GM11168 (cell line): ENCODE measurements around the gene RNASEH1.
"Not testable (repeated sequence)": the region's sequence is repeated elsewhere in the genome, so short reads cannot be mapped to it uniquely, and the experiment has no call there.

Source experiments
- in situ Hi-C: fragments of 300-500 bp; cut with MboI; formaldehyde crosslinking; loops from one replicate; pipeline ENCODE4 v1.12.0; 2022; ENCODE audit warnings: low sequenced_read_pairs; ENCODE audit not compliant: unreplicated experiment

The RNASEH1 gene

DNA sequence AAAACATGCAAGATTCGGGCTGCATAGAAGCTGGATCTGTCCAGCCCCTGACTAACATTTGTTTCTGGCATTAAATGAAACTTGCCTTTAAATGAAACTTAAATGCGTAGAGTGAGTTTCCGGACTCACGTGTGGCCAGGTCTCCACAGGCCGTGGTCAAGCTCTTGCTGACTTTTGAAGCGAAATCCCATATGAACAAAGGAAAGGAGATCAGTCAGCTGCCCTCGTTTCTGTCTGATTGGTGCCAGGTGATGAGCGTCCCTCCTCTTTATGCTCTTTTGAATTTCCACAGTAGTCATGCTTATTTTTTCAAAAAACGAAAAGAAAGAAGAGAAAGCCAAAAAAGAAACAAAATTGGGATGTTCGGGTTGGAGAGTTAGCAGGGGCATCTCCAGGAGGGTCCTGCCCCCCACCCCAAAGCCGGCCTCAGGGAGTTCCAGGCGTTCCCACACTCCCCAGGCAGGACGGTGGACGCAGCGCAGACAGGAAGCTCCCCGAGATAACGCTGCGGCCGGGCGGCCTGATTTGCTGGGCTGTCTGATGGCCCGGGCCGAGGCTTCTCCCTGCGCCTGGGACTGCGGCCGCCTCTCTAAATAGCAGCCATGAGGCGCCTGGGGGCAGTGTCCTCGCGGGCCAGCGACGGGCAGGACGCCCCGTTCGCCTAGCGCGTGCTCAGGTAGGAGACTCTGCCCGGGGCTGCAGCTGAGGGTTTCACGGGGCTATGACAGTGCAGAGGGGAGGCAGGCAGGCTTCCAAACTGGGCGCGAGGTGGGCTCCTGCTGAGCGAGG is 36.6 kb upstream of the RNASEH1 start, which contains the start of gene COLEC11:
Gene COLEC11 (plus strand): TSS at position 620 of the 789 bp plus-strand sequence. CDS start 9,229 bp downstream, outside the sequence.
- in situ Hi-C loops, result no loop called here

DNA sequence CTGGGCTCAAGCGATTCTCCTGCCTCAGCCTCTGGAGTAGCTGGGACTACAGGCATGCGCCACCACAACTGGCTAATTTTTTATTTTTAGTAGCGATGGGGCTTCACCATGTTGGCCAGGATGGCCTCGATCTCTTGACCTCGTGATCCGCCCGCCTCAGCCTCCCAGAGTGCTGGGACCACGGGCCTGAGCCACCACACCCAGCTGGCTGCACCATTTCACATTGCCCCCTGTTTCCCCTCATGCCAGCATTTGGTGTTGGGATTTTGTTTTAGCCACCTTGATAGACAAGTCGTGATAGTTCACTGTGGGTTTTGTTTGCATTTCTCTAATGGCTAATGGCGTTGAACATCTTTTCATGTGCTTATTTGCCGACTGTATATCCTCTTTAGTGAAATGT is 31.0 kb upstream of the RNASEH1 start:
- in situ Hi-C loops, result loop anchor here (5.0 kb wide), 1 partner anchor 48 kb away; no protein-coding TSS in a partner anchor

DNA sequence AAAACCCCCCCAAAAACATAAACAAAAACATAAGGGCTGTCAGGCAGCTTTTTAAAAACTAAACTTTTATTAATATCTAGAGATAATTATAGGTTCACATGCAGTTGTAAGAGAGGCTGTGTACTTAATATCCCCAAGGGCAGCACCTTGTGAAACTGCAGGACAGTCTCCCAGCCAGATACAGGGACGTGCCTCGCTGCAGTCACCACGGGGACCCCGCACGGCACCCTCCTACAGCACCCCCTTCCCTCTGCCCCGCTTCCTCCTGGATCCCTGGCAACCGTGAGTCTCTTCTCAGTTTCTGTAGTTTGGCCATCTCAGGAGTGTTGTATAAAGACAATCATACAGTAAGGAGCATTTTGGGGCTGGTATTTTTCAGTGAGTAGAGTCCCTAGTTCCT is 30.0 kb upstream of the RNASEH1 start:
- in situ Hi-C loops, result loop anchor here (5.0 kb wide), 1 partner anchor 49 kb away; no protein-coding TSS in a partner anchor

DNA sequence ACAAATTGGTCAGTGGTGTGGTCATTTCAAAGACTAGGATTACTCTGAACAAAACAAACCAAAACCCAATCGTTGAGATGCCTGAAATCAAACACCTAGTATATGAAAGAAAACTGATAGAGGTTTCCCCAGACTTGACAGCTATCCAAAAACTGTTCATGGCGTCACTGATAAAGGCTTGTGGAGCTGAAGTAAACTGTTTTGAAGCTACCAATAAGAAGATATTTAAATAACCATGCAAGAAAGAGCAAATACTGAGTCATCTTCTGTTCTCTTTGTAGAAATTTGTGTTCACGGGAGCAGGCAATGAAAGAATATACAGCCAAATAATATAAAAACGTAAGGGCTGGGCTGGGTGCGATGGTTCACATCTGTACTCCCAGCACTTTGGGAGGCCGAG is 29.3 kb upstream of the RNASEH1 start:
- in situ Hi-C loops, result loop anchor here (5.0 kb wide), 1 partner anchor 50 kb away; no protein-coding TSS in a partner anchor

DNA sequence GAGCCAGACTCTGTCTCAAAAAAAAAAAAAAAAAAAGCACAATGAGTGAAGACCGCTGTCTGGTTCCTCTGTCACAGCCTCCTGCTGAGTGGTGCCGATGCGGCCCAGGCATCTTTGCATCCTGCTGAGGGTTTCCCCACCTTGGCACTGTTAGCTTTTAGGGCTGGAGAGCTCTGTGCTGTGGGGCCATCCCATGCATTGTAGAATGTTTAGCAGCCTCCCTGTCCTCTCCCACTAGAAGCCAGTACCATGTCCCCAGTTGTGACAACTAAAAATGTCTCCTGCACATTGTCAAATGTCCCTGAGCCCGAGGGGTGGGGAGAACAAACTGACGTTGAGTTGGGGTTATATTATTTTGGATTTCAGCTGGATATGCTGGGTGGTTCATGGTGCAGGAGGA is 28.9 kb upstream of the RNASEH1 start:
- in situ Hi-C loops, result loop anchor here (5.0 kb wide), 1 partner anchor 50 kb away; no protein-coding TSS in a partner anchor

DNA sequence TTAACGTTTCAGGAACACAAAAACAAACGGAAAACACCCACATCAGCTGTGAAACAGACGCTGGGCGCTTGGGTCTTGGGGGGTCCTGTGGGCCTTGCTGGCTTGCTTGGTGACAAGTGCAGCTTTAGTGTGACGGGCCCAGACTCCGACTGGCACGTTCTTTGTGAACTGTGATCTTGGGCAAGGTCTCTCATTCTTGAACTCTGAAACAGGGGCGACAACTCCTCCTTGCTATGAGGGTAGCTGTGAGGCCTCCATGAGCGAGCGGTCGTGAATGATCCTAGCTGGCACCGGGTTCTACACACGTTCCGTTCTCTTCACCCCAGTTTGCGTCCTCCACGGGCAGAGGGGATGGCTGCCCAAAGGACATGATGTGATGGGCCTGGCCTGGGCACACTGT is 28.1 kb upstream of the RNASEH1 start:
- in situ Hi-C loops, result loop anchor here (5.0 kb wide), 1 partner anchor 51 kb away; no protein-coding TSS in a partner anchor

DNA sequence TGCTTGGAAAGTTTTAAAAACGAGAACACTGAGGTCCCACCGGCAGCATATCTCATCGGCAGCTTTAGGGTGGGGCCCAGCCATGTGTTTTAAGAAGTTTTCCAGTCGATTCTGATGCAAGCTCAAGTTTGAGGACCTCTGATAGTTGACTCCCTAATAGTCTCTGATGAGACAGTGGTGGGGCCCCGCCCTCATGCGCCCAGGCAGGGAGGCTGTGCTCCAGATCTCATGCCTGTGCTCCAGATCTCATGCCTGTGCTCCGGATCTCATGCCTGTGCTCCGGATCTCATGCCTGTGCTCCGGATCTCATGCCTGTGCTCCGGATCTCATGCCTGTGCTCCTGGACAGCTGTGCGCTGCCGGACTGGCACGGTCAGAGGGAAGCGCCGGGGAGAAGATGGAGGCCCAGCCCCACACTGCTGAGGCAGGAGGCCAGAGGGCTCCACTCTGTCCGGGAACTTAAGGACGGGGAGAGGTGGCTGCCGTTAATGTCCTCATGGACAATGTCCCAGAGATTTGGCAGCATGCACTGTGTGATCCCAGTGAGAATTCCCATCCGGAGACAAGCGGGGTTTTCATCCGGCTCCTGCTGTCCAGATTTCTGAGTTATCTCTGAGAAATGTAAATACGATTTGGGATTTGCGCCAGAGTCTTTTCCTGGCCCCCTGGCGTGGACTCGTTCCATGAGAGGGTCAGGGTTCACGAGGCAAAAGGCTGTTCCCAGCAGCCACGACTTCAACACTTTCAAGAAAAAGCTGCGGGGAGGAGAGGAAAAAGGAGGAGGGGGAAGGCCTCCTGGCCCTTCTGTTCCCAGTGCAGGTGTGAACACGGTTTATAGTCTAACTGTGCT is 27.4 kb upstream of the RNASEH1 start:
- in situ Hi-C loops, result loop anchor here (5.0 kb wide), 1 partner anchor 52 kb away; no protein-coding TSS in a partner anchor

DNA sequence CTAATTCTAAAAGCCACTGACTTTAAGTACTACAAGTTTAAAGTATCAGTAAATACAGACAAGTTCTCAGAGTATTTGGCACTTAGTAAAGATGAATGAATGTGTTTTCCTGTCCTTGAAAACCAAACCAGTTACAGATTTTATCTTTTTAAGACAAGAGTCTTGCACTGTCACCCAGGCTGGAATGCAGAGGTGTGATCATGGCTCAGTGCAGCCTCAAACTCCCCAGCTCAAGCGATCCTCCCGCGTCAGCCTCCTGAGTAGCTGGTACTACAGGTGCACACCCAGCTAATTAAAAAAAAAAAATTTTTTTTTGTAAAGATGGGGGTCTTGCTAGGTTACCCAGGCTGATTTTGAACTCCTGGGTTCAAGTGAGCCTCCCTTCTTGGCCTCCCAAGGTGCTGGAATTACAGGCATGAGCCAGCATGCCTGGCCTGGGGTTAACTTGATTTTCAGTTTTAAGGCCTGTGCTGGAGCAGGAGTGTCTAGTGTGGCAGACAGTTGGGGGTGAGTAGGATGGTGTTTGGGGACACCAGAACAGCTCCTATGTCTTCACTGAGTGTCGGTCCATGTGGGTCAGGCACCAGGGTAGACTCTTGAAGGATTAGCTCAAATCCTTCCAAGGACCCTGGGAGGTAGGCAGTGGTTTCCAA is 26.6 kb upstream of the RNASEH1 start:
- in situ Hi-C loops, result loop anchor here (5.0 kb wide), 1 partner anchor 53 kb away; no protein-coding TSS in a partner anchor

DNA sequence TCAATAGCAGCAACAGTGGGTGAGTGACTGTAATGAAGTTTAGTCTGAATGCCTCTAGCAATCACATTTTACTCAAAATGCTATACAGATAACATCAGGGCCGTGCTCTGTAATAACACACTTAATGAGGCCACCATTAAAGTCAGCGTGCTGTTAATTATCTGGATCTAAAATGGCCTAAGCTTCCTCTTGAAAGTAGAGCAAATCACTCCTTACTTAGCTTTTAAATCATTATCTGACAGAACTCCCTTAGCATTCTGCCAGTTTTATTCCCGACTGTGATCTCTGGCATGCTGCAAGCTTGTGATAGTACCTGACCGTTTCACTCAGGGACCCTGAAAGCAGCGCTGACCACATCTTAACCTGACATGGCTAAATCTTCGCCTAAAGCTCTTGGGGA is 25.9 kb upstream of the RNASEH1 start:
- in situ Hi-C loops, result no loop called here

DNA sequence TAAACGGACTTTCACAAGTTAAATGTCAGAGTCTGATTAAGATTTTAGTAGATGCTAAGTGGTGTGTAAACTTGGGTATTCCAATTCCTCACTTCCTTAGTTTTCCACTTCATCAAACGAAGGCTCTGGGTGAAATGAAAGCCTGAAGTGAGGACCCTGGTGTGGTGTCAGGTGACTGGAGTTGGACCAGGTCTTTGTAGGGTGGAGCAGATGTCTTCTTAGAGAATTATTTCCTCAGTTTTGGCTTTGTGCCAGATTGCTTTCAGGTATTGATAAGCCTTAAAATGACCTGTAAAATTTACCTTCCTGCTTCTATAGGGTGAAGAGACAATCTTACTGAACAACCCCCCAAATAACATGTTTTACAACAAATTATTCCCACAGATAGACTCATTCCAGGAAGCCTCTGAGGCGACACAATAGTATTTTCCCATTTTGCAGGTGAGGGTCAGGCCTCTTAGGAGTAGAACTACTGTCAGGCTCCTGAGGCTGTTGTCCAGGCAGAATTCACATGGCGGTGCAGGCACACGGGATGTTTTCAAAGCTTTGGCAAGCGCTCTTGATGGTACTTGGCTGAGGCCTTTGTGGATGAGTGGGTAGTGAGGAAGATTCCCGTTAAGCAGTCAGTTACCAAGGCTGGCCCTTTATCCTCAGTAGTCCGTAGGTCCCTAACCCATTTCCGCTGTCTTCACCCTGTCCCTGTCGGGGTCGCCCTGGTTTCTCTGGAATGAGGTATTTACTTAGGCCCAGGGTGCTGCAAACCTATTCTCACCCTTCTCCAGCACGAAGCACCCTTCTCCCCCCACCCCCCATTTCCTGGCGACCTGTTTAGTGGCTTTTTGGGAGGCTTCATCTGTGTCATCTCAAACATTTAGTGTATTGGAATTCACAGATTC is 23.5 kb upstream of the RNASEH1 start:
- in situ Hi-C loops, result no loop called here

DNA sequence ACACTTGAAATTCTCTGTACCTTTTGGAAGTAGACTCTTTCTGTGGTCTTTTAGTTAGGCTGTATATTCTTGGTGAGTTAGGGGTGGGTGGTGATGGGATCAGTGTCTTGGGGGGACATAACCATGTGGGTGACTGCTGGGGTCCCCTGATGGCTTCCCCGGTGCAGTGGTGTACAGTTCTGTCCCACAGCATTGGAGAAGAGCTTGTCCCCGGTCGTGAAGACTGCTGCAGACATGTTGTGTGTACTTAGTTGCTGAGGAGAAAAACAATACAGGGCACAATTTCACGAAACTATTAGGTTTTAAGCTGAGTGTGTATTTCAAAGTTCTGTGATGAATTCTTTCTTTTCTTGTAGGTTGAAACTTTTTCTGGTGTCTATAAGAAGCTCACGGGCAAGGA is 22.3 kb upstream of the RNASEH1 start:
- in situ Hi-C loops, result no loop called here

DNA sequence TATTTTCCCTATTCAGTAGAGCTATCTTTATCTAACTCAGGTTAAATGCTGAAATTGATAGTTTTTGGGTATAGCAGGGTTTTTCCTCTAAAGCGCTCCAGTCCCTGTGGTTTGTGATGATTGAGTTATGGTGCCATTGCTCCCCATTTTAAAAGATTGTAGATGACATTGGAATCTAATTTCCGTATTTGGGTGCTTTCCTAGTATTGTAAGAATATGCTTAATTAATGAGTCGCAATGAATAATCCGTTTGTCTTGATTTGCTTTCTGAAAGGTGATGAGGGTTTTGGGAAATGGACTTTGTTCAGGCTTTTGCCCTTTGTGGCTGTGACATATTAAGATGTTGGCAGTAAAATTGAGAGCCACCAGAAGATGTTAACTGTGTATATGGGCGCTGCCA is 20.9 kb upstream of the RNASEH1 start:
- in situ Hi-C loops, result no loop called here

DNA sequence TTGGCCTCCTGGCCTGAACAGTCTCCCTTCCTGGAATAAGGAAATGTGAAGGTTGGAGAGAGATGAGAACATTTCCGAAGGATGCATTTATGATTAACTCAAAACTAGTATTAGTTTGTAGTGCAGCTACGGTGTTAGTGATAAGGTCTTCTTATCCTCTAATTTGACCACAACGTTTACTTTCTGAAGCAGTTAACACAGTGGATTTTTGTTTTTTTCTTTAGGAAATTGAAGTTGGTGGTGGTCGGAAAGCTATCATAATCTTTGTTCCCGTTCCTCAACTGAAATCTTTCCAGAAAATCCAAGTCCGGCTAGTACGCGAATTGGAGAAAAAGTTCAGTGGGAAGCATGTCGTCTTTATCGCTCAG is 18.1 kb upstream of the RNASEH1 start:
- in situ Hi-C loops, result not testable (repeated sequence)

DNA sequence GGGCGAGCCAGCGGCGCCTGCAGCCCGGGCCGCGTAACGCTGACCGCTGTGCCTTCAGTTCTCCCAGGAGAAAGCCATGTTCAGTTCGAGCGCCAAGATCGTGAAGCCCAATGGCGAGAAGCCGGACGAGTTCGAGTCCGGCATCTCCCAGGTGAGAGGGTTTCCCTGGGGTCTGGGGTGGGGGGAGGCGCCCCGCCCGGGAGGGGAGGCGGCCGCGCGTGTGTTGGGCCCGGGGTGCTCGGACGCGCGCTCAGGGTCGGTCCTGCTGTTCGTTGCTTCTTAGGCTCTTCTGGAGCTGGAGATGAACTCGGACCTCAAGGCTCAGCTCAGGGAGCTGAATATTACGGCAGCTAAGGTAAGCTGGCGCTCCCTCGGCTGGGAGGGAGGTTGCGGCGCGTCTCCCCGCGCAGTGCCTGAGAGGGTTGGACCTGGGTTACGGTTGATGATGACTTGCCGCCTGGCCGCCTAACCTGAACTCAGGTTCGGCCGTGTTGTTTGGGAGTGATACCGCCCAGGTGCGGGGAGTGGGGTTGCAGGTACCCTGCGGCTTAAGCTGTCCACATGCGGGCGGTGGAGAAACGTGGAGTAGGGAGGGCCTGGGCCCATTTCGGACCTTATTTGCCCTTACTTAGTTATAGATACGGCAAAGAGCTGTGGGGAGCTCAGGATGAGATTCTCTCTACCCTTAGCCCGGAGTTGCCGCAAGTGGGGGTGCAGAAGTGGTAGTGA is 17.6 kb upstream of the RNASEH1 start:
- in situ Hi-C loops, result no loop called here

DNA sequence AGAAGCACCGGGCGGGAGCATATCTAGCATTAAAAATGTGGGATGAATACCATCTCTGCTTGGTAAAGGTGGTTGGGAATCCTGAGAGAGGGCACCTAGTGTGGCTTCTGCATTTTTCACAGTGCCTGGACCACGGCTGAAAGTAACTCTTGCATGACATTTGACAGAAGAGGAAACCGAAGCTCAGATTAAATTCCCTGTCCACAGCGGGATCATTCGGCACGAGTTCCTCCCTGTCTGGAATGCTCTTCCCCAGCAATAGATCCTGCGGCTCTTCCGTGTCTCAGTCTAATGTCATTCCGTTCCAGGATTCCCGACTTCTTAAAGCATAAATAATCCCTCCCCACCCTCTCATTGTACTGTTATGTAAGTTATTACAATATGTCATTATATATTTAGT is 16.0 kb upstream of the RNASEH1 start:
- in situ Hi-C loops, result no loop called here

DNA sequence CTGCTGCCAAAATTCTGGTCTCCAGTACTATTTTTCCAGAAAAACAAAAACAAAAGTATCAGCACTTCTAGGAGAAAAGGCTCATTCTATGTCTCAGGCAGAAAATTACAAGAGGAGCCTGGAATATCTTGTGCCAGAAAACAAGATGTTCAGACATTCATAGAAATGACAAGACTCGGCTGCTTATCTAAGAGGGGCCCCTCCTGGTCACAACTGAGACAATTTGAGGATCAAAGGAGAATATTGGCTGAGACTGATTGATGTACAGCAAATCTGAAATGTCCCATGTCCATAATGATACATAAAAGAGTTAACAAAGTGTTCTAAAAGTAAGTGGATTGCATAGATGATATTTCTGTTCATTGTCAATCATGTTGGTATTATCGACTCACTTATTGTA is 14.5 kb upstream of the RNASEH1 start:
- in situ Hi-C loops, result no loop called here

DNA sequence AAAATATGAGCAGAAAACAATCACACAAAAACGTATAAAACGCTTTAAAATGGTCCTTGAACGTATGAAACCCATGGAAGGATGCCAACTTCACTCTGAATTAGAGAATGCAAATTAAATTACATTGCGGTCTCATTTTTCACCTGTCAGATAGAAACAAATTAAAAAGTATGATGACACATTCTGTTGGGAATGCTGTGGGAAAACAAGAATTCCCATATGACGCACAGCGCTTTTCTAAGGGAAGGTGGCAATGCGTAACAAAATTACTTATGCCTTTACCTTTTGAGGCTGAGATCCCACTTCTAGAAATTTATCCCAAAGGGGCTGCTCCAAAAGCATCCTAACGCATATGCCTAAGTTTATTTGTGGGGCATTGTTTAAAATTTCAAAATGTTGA is 13.2 kb upstream of the RNASEH1 start:
- in situ Hi-C loops, result no loop called here

DNA sequence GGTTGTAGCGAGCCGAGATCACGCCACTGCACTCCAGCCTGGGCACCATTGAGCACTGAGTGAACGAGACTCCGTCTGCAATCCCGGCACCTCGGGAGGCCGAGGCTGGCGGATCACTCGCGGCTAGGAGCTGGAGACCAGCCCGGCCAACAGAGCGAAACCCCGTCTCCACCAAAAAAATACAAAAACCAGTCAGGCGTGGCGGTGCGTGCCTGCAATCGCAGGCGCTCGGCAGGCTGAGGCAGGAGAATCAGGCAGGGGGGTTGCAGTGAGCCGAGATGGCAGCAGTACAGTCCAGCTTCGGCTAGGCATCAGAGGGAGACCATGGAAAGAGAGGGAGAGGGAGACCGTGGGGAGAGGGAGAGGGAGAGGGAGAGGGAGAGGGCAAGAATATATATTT is 11.5 kb upstream of the RNASEH1 start:
- in situ Hi-C loops, result not testable (repeated sequence)

DNA sequence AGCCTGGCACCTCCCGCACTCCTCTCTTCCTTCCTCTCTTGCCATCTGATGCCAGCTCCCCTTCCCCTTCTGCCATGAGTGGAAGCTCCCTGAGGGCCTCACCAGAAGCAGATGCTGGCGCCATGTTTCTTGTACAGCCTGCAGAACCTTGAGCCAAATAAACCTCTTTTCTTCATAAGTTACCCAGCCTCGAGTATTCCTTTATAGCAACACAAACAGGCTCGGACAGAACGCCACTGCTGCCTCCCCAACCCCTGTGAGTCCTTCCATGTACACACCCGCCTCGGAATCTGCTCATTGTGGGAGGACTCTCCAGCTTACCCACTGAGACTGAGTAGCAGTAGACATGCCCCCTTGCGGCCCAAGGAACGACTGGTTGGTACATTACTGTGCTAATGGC is 8.7 kb upstream of the RNASEH1 start:
- in situ Hi-C loops, result no loop called here
